Cardiac fibroblast (primary cell): ENCODE results near the gene SAMD13.
"Not testable (repeated sequence)": the region's sequence is repeated elsewhere in the genome, so short reads cannot be mapped to it uniquely, and the experiment has no call there.

Experiments
- DNase-seq, 2 donors: peaks; one replicate each; pipeline versions ENCODE4 v3.0.0 to v3.0.0-alpha.2; 2010; ENCODE audit warnings: low read depth in 2 of 2
- H3K4me3 ChIP-seq, 2 donors: replicated peaks in 1 of 2; 1 replicate in 1 of 2; 2 replicates in 1 of 2; pipeline ENCODE4 v1.5.1; 2011; ENCODE audit warnings: low read depth in 2 of 2, low read length in 2 of 2, mild to moderate bottlenecking in 2 of 2, moderate library complexity in 1 of 2
- TF ChIP-seq, protein P1 (sequence below): IDR thresholded peaks from one replicate; pipeline ENCODE4 v1.5.1; 2011; ENCODE audit warnings: low read depth, mild to moderate bottlenecking, low read length, inconsistent platforms

SAMD13 gene

DNA sequence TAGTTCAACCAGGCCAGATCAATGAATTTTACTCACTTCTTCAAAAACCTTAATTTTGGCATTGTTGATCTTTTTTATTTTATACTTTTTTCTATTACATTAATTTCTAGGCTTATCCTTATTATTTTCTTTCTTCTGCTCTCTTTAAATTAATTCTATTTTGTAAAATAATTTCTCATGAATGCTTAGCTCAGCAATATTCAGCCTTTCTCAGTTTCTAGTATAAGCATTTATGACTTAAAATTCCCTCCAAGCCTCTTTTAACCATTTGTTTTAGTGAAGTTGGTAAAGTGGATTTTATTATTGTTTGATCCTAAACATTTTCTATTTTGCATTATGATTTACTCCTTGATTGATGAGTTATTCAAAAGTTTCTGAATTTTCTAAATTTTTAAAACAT, 20.6 kb upstream of the SAMD13 start:
- TF ChIP-seq, protein P1, sequence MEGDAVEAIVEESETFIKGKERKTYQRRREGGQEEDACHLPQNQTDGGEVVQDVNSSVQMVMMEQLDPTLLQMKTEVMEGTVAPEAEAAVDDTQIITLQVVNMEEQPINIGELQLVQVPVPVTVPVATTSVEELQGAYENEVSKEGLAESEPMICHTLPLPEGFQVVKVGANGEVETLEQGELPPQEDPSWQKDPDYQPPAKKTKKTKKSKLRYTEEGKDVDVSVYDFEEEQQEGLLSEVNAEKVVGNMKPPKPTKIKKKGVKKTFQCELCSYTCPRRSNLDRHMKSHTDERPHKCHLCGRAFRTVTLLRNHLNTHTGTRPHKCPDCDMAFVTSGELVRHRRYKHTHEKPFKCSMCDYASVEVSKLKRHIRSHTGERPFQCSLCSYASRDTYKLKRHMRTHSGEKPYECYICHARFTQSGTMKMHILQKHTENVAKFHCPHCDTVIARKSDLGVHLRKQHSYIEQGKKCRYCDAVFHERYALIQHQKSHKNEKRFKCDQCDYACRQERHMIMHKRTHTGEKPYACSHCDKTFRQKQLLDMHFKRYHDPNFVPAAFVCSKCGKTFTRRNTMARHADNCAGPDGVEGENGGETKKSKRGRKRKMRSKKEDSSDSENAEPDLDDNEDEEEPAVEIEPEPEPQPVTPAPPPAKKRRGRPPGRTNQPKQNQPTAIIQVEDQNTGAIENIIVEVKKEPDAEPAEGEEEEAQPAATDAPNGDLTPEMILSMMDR = no peak
- H3K4me3 ChIP-seq = no peak overlapping the region
- DNase-seq = no peak

DNA sequence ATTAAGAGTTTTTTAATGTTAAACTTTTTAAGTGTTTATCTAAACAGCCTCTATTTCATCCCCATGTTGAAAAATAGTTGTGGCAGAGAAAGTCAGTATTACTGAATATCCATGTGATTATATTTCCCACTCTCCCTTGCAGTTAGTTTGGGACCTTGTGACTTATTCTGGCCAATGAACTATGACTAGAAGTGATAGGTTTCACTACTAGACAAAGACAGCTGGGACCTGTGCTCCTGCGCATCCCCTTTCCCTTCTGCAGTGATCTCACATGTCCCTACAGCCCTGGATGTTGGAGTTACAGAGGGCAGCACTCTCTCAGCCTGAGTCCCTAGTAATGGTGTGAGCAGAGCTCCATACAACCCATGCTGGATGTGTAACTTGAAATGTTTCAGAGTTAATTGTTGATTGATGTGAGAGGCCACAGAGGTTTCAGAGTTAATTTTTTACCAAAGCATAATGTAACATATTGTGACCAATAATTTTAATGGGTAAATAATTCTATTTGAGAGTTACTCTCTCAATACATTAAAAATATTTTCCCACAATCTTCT, 18.7 kb upstream of the SAMD13 start:
- TF ChIP-seq, protein P1 = no peak

DNA sequence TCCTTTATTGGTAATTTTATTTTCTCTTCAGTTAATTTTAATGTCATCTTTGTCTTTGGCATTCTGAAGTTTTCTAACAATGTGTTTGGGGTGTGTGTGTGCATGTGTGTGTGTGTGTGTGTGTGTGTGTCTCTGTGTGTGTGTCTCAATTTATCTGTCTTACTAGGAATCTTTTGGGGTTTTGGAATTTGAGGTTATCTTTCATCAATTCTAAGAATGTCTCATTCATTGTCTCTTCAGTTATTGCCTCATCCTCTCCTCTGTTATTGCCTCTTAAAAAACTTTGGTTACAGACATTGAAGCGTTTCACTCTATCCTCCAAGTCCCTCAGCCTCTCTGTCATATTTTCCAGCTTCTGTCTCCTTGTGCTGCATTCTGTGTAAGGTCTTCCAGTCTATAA, 18.1 kb upstream of the SAMD13 start:
- TF ChIP-seq, protein P1 = no peak
- DNase-seq = peak; percentile 19 to 33
- no peak overlapping the region for H3K4me3 ChIP-seq

More for the DNA sequence above, 18.7 kb upstream of the SAMD13 start:
- no peak for DNase-seq
- no peak overlapping the region for H3K4me3 ChIP-seq

DNA sequence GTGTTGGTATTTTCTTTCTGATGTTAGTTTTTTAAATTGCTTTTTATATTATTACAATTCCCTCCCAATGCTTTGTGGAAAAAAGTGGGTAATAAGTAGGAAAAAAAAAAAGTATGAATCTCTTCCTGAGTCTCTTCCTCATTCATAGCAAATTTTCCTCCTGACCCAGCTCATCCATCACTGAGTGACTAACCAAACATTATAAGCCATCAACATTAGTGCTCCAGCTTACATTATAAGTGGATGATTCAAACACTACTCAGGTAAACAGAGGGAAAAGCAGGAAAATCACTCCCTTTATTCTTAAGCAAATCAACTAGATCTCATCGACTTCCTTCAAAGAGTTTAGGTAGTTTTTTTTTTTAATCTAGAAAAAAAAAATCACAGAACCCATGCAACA, 15.4 kb upstream of the SAMD13 start:
- TF ChIP-seq, protein P1 = no peak

DNA sequence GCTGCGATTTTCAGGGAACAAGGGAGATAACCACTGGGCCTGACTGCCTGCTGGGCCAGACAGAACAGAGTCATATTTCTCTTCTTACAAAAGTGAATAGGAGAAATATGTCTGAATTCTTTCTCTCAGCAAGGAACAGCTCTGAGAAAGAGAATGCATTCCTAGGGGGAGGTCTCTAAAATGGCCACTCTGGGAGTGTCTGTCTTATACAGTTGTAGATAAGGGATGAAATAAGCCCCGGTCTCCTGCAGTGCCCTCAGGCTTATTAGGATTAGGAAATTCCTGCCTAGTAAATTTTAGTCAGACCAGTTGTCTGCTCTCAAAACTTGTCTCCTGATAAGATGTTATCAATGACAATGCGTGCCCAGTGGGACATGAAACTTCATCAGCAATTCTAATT, 14.1 kb upstream of the SAMD13 start:
- DNase-seq, H3K4me3 ChIP-seq: not testable (repeated sequence)

More for the DNA sequence above, 15.4 kb upstream of the SAMD13 start:
- H3K4me3 ChIP-seq = no peak overlapping the region
- DNase-seq = no peak

DNA sequence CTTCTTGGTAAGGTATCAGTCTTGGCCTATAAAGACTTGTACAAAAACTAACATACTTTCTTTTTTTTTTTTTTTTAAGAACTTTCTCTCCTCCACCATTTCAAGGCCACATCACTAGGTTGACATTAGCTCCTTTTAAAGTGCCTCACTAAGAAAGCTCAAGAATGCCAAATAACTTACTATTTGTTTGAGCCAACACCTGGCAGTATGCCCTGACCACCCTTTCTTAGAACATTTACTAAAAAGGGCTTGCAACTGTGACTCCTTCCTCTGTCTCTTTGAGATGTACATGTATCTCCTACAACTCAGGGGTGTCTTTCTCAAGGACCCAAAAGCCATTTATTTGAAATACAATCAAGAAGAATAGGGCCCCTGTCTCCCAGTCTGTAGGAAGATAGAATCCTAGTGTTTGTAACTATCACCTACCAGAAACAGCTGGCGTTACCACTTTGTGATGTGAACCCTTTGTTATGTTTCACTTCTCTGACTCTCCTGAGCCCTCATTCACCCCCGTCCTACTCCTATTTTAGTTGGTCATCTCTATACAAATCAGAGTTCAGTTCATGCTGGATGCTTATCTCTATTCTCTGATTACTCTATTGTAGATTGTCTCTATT, 12.2 kb upstream of the SAMD13 start:
- peak in 1 of 2 donors; percentile 30 for DNase-seq
- TF ChIP-seq, protein P1 = no peak
- H3K4me3 ChIP-seq = no peak overlapping the region

DNA sequence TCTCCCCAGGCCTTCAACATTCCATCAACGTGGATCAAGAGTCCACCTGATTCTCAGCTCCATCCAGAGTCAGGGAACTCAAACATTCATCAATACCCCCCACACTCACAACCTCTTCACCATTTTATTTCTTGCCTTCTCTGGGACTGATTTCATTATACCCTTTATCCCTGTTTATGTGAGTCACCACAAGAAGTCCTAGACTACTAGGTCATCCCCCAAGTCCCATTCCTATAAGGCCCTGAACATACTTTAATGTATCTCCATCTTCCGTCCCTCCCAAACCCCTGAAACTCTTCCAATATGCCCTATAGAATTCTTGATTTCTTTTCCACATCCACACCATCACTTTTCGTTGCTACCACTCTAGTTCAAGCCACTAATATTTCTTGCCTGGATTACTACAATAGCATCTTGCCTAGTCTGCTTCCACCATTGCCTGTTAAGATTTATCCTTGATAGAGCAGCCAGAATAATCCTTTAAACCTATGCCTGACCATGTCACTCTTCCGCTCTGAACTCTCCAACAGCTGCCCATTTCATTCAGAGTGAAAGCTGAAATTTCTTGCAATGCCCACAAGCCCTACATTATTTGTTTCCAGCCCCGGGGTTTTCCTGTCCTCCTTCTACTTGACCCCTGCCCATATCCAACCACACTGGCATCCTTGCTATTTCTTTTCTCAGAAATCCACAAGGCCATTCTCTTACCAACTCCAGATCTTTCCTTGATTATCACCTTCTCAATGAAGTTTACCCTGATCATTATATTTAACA, 9.4 kb upstream of the SAMD13 start:
- TF ChIP-seq, protein P1 = no peak
- no peak overlapping the region for H3K4me3 ChIP-seq
- no peak for DNase-seq
